Activated CD4-positive, alpha-beta memory T cell treated with anti-CD3 and anti-CD28 coated beads, Interleukin-2, amount 10 ng/mL, durations not matched to agents 7 days and 5 days (primary cell): Measurements from ENCODE around the gene HSF4. TPM values are rescaled to one million over a fixed set of nuclear protein-coding genes. Genes with fewer than 3 reads are reported as not detected.
"Not testable (repeated sequence)": the region's sequence is repeated elsewhere in the genome, so short reads cannot be mapped to it uniquely, and the experiment has no call there.

Source experiments
- CTCF ChIA-PET: fragments of 350-600 bp; sonication (Branson Sonifier 250); formaldehyde crosslinking; loops from one replicate; lab custom pipeline; 2021; ENCODE audit warnings: antibody characterized with exemption, inconsistent platforms; lab: Charles Lee
- POLR2A ChIA-PET: fragments of 350-600 bp; sonication (Branson Sonifier 250); formaldehyde crosslinking; loops from one replicate; lab custom pipeline; 2021; ENCODE audit warnings: antibody characterized with exemption; lab: Charles Lee
- DNase-seq: peaks from one replicate; pipeline ENCODE4 v3.0.0-alpha.2; 2020
- H3K27ac Mint-ChIP-seq: one replicate; pipeline ENCODE4 v1.8.0; 2021; ENCODE audit warnings: mild to moderate bottlenecking, mixed read lengths
- H3K27me3 Mint-ChIP-seq: one replicate; pipeline ENCODE4 v1.8.0; 2021; ENCODE audit warnings: mixed read lengths
- H3K36me3 Mint-ChIP-seq: one replicate; pipeline ENCODE4 v1.8.0; 2021; ENCODE audit warnings: low read depth, mixed read lengths
- H3K4me1 Mint-ChIP-seq: one replicate; pipeline ENCODE4 v1.8.0; 2021; ENCODE audit warnings: mixed read lengths
- H3K4me3 Mint-ChIP-seq: one replicate; pipeline ENCODE4 v1.8.0; 2021; ENCODE audit warnings: mild to moderate bottlenecking, mixed read lengths
- H3K9me3 Mint-ChIP-seq: one replicate; pipeline ENCODE4 v1.8.0; 2021; ENCODE audit warnings: mixed read lengths
- total RNA-seq, 2 experiments: library from RNA; stranded (reverse); gene quantifications; one replicate each; pipeline ENCODE4 v1.2.3, GENCODE V29; 2021

The HSF4 gene, protein sequence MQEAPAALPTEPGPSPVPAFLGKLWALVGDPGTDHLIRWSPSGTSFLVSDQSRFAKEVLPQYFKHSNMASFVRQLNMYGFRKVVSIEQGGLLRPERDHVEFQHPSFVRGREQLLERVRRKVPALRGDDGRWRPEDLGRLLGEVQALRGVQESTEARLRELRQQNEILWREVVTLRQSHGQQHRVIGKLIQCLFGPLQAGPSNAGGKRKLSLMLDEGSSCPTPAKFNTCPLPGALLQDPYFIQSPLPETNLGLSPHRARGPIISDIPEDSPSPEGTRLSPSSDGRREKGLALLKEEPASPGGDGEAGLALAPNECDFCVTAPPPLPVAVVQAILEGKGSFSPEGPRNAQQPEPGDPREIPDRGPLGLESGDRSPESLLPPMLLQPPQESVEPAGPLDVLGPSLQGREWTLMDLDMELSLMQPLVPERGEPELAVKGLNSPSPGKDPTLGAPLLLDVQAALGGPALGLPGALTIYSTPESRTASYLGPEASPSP
- 100 to 1,000 TPM; 107 to 110 TPM for total RNA-seq

DNA sequence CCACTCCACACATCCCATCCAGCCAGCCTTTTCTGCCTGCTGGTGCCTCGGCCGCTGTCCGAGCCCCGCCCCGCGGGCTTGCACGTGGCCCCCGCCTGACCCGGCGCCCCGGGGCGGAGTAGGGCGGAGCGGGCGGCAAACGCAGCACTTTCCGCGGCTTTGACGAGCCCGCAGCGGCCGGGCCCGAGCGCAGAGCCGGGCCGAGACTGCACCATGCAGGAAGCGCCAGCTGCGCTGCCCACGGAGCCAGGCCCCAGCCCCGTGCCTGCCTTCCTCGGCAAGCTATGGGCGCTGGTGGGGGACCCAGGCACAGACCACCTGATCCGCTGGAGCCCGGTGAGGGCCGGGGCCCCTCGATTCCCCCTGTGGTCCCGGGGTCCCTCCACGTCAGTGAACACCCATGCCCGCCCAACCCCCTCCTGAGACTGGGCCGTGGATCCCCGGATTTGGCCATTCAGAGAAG is at the start of gene HSF4:
Gene HSF4 (plus strand): TSS at position 147 of the 463 bp plus-strand sequence. CDS start 67 bp downstream, at position 214.
- Mint-ChIP-seq H3K36me3 (peaks cover 41% of the 10 kb centered on the region), H3K27ac (peak within 1 kb of the TSS; percentile 45), H3K4me1 (peaks cover 57% of the 10 kb centered on the region), H3K9me3 (no peaks in the 10 kb centered on the region), H3K4me3 (peak within 1 kb of the TSS; percentile 63), H3K27me3 (peaks cover 34% of the 10 kb centered on the region)
- peak; percentile 46 for DNase-seq
- ChIA-PET CTCF (interaction anchor here (0.7 to 4.8 kb wide), 4 partner anchors 10 to 179 kb away, joined by 3 to 32 read pairs (median 4); no protein-coding TSS in a partner anchor), POLR2A (interaction anchor here (0.9 to 12.7 kb wide), 4 partner anchors 9 to 151 kb away, joined by 3 to 204 read pairs (median 5); partner anchors contain the start of gene NOL3)

DNA sequence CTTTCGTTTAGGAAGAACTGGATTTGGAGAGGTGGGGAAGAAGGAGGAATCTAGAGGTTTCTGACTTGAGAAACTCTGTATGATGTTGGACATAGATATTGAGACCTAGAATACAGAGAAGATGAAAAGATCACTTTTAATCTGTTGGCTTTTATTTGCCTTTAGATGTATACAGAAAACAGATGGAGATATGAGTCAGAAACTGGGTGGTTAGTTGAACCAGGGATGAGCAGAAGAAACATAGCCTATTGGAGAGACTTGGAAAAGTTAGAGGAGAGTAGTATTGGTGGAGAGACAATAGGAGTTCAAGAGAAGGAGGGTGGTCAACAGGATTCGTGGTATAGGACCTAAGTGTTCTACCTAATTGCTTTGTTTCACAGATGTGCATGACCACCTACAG is 49.8 kb upstream of the HSF4 start:
- H3K4me1 Mint-ChIP-seq: peaks cover 28% of the 10 kb centered on the region
- ChIA-PET CTCF (interaction anchor here (2.0 kb wide), 1 partner anchor 40 kb away, joined by 4 read pairs; no protein-coding TSS in a partner anchor), POLR2A (no interaction called here)
- peaks cover 5% of the 10 kb centered on the region for H3K36me3 Mint-ChIP-seq
- no peak overlapping the region for H3K4me3 Mint-ChIP-seq
- H3K27me3 Mint-ChIP-seq: no peaks in the 10 kb centered on the region
- H3K27ac Mint-ChIP-seq: no peak overlapping the region
- no peak for DNase-seq
- no peaks in the 10 kb centered on the region for H3K9me3 Mint-ChIP-seq

DNA sequence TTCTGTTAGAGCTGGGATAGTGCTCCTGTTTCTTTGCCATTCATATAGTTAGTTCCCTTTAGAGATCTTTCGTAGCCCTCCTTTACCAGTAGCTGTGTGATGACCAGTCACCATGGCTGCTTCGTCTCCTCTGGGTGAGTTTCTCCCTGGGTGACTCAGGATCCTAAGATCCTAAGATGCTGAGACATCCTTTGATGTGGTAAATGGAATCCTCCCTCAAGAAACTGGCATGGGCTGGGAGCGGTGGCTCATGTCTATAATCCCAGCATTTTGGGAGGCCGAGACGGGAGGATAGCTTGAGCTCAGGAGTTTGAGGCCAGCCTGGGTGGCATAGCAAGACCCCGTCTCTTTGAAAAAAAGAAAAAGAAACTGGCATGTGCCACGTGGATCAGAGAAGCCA is 48.9 kb upstream of the HSF4 start:
- H3K27ac Mint-ChIP-seq: no peak overlapping the region
- ChIA-PET POLR2A (interaction anchor here (1.0 kb wide), 1 partner anchor 98 kb away, joined by 3 read pairs; no protein-coding TSS in a partner anchor), CTCF (interaction anchor here (1.4 to 2.0 kb wide), 2 partner anchors 40 to 98 kb away, joined by 4 to 7 read pairs; no protein-coding TSS in a partner anchor)
- no peak overlapping the region for H3K4me3 Mint-ChIP-seq
- H3K27me3 Mint-ChIP-seq: no peaks in the 10 kb centered on the region
- no peak for DNase-seq
- peaks cover 26% of the 10 kb centered on the region for H3K4me1 Mint-ChIP-seq
- H3K9me3 Mint-ChIP-seq: no peaks in the 10 kb centered on the region
- peaks cover 12% of the 10 kb centered on the region for H3K36me3 Mint-ChIP-seq

DNA sequence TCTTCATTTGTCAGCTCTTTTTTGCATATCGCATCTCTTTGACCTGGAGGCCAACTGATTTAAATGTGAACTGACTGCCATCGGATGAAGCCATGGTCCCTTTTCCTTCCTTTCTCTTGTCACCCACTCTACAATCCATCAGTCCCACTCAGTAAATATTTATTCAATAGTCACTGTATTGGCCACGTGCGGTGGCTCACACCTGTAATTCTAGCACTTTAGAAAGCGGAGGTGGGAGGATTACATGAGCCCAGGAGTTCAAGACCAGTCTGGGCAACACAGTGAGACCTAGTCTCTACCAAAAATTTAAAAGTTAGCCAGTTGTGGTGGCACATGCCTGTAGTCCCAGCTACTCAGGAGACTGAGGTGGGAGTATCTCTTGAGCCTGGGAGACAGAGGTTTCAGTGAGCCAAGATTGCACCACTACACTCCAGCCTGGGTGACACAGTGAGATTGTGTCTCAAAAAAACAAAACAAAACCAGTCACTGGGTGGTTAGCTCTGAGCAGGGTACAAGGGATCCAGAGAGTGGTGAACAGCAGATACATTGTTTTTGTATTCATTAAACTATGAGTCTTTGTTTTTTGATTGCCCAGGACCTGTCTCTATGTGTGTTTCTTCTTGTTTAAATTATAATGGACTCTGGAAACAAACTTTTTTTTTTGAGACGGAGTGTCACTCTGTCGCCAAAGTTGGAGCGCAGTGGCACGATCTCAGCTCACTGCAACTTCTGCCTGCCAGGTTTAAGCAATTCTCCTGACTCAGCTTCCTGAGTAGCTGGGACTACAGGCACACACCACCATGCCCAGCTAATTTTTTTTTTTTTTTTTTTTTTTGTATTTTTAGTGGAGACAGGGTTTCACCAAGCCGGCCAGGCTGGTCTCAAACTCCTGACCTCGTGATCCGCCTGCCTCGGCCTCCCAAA is 47.9 kb upstream of the HSF4 start:
- H3K9me3 Mint-ChIP-seq: no peaks in the 10 kb centered on the region
- H3K4me1 Mint-ChIP-seq: peaks cover 18% of the 10 kb centered on the region
- CTCF ChIA-PET: interaction anchor here (0.9 to 2.0 kb wide), 4 partner anchors 13 to 156 kb away, joined by 3 to 7 read pairs (median 5); partner anchors contain the start of gene CES3
- no peaks in the 10 kb centered on the region for H3K27me3 Mint-ChIP-seq
- H3K4me3 Mint-ChIP-seq: no peak overlapping the region
- DNase-seq: no peak
- H3K27ac Mint-ChIP-seq: no peak overlapping the region
- H3K36me3 Mint-ChIP-seq: peaks cover 15% of the 10 kb centered on the region
- POLR2A ChIA-PET: interaction anchor here (1.0 kb wide), 1 partner anchor 99 kb away, joined by 3 read pairs; no protein-coding TSS in a partner anchor

DNA sequence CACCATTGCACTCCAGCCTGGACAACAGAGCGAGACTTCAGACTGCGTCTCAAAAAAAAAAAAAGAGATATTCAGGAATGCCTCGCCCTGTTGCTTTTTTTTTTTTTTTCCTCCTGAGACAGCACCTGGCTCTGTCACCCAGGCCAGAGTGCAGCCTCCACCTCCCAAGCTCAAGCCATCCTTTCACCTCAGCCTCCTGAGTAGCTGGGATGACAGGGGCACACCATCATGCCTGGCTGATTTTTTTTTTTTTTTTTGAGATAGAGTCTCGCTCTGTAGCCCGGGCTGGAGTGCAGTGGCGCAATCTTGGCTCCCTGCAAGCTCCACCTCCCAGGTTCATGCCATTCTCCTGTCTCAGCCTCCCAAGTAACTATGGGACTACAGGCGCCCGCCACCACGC is 46.8 kb upstream of the HSF4 start:
- Mint-ChIP-seq H3K27ac (no peak overlapping the region), H3K36me3 (peaks cover 18% of the 10 kb centered on the region), H3K4me3 (no peak overlapping the region), H3K4me1 (peaks cover 12% of the 10 kb centered on the region), H3K9me3 (no peaks in the 10 kb centered on the region), H3K27me3 (no peaks in the 10 kb centered on the region)
- ChIA-PET CTCF (interaction anchor here (0.6 to 1.8 kb wide), 3 partner anchors 14 to 196 kb away, joined by 3 to 6 read pairs (median 4); no protein-coding TSS in a partner anchor), POLR2A (no interaction called here)
- DNase-seq: no peak

DNA sequence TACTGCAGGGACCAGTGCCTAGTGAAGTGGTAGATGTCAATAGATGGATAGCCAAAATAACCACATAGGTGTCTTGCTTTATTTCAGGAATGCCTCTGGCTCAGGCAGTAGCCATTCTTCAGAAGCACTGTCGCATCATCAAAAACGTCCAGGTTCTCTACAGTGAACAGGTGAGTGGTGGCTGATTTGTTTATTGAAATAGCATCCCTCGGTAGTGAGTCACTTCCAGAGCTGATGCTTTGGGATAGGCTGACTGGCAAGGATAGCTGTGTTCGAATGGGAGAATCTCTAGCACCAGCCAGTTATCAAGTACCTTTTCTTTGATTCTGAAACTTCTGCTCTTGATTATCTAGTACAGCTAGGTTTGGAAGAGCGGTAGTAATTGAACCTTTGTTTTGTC is 44.5 kb upstream of the HSF4 start:
- Mint-ChIP-seq H3K27ac (no peak overlapping the region), H3K4me3 (no peak overlapping the region), H3K27me3 (no peaks in the 10 kb centered on the region), H3K36me3 (peaks cover 25% of the 10 kb centered on the region), H3K9me3 (no peaks in the 10 kb centered on the region), H3K4me1 (peaks cover 7% of the 10 kb centered on the region)
- ChIA-PET CTCF (interaction anchor here (1.0 to 2.1 kb wide), 3 partner anchors 10 to 159 kb away, joined by 4 to 5 read pairs (median 5); partner anchors contain the start of genes CES3 and PHAF1), POLR2A (no interaction called here)
- DNase-seq: no peak

DNA sequence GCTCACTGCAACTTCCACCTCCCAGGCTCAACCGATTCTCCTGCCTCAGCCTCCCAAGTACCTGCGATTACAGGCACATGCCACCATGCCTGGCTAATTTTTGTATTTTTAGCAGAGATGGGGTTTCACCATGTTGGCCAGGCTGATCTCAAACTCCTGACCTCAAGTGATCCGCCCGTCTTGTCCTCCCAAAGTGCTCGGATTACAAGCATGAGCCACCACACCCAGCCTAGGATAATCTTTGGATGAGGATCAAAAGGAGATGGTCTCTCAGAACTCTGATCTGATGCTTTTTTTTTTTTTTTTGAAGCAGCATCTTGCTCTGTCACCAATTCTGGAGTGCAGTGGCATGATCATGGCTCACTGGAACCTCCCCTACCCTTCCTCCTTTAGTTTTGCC is 41.7 kb upstream of the HSF4 start:
- not testable (repeated sequence) for DNase-seq, H3K27ac Mint-ChIP-seq

DNA sequence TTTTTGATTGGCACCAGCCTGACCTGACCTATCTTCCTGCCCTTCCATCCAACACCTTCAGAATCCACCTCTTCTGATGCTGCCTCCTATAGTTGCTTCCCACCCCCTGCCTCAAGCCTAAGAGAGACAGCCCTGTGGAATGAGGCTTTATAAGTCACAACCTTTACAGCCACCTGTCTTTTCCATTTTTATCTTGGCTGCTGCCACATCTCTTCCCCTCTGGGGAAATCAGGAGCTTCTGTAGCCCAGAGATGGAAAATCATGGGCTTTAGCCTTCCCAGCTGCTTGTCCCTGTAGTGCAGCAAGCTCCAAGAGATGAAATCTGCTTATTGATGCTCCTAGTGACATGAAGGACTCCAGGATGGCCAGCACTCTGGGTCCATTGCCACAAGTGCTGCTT is 36.1 kb upstream of the HSF4 start:
- Mint-ChIP-seq H3K9me3 (no peaks in the 10 kb centered on the region), H3K4me1 (peaks cover 1% of the 10 kb centered on the region), H3K4me3 (no peak overlapping the region), H3K36me3 (peaks cover 32% of the 10 kb centered on the region), H3K27me3 (no peaks in the 10 kb centered on the region), H3K27ac (no peak overlapping the region)
- DNase-seq: no peak
- CTCF ChIA-PET: interaction anchor here (0.9 kb wide), 1 partner anchor 171 kb away, joined by 4 read pairs; no protein-coding TSS in a partner anchor
- POLR2A ChIA-PET: interaction anchor here (0.7 kb wide), 1 partner anchor 234 kb away, joined by 3 read pairs; no protein-coding TSS in a partner anchor

More for the DNA sequence above, 41.7 kb upstream of the HSF4 start:
- H3K4me3 Mint-ChIP-seq, H3K9me3 Mint-ChIP-seq, H3K27me3 Mint-ChIP-seq, CTCF ChIA-PET, H3K4me1 Mint-ChIP-seq, POLR2A ChIA-PET: not testable (repeated sequence)
- peaks cover 30% of the 10 kb centered on the region for H3K36me3 Mint-ChIP-seq

DNA sequence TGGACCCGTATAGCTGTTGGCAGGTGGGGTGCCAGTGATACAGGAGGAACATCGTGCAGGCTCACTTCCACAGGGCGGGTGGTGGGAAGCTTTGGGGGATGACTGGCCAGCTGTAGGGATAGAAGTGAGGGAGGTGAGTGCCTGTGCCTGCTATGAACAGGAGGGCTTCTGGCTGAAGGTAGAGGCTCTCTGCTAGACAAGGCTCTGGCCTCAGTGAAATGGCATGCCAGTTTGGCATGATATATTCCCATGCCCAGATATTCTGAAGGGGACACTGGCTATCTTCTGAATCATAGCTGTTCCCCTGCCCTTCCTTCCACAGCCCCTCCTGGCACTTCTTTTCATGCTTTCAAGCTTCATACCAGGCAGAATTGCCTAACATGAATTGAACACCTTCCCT is 35.7 kb upstream of the HSF4 start:
- no peak overlapping the region for H3K4me3 Mint-ChIP-seq
- no peak for DNase-seq
- H3K27ac Mint-ChIP-seq: no peak overlapping the region
- peaks cover 28% of the 10 kb centered on the region for H3K36me3 Mint-ChIP-seq
- H3K27me3 Mint-ChIP-seq: no peaks in the 10 kb centered on the region
- H3K9me3 Mint-ChIP-seq: no peaks in the 10 kb centered on the region
- peaks cover 1% of the 10 kb centered on the region for H3K4me1 Mint-ChIP-seq
- ChIA-PET POLR2A (interaction anchor here (0.7 kb wide), 1 partner anchor 234 kb away, joined by 3 read pairs; no protein-coding TSS in a partner anchor), CTCF (interaction anchor here (0.5 to 1.7 kb wide), 4 partner anchors 26 to 386 kb away, joined by 3 to 5 read pairs (median 4); partner anchors contain the start of gene CES3)

DNA sequence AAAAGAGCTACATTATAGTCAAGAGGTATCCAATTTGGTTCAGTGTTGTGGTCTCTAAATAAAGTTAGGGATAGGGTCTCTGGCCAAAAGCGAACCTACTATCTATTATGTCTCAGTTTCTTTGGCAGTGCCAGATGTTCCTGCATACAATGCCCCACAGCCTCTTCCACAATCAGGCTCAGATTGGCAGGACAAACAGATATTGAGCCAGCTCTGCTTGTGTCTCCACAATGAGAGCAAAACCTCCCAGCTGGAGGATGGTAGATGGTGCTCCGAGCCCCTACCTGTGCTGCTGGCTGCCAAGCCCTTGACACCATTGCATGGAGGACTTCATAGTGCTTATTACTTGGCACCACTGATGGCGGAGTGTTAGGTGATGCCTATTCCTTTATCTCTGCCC is 35.1 kb upstream of the HSF4 start:
- no peak for DNase-seq
- Mint-ChIP-seq H3K9me3 (no peaks in the 10 kb centered on the region), H3K36me3 (peaks cover 25% of the 10 kb centered on the region), H3K4me1 (peaks cover 1% of the 10 kb centered on the region), H3K27me3 (no peaks in the 10 kb centered on the region), H3K27ac (no peak overlapping the region), H3K4me3 (no peak overlapping the region)
- POLR2A ChIA-PET: no interaction called here
- CTCF ChIA-PET: interaction anchor here (0.5 to 1.7 kb wide), 5 partner anchors 10 to 385 kb away, joined by 3 to 5 read pairs (median 4); partner anchors contain the start of gene CES3

DNA sequence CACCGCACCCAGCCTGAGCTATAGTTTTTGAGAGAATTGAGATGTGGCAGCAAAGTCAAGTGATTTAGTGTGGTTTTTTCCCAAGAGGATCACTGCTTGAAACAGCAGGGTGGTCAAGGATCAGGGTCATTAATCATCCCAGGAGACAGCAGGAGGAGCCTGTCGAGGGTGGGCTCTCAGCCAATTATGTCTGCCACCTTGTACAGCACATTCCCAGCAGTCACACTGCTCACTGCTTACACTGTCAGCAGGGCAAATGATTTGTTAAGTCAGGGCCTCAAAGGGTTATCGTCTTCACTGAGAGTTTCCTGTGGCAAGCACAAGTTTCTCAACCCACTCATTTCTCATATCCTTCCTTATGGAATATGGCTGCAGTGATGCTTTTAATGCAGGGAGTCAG is 26.9 kb upstream of the HSF4 start:
- ChIA-PET CTCF (interaction anchor here (3.5 kb wide), 1 partner anchor 18 kb away, joined by 19 read pairs; no protein-coding TSS in a partner anchor), POLR2A (interaction anchor here (1.3 kb wide), 2 partner anchors 13 to 107 kb away, joined by 3 read pairs; partner anchors contain the start of gene B3GNT9)
- Mint-ChIP-seq H3K36me3 (peaks cover 37% of the 10 kb centered on the region), H3K9me3 (no peaks in the 10 kb centered on the region), H3K27ac (no peak overlapping the region), H3K4me1 (no peaks in the 10 kb centered on the region), H3K4me3 (no peak overlapping the region), H3K27me3 (no peaks in the 10 kb centered on the region)
- no peak for DNase-seq
